ENCODE data around the gene ADSS1.
A peak's percentile ranks its signal among the peaks of the same experiment; 100 is the strongest.

The ADSS1 gene

DNA sequence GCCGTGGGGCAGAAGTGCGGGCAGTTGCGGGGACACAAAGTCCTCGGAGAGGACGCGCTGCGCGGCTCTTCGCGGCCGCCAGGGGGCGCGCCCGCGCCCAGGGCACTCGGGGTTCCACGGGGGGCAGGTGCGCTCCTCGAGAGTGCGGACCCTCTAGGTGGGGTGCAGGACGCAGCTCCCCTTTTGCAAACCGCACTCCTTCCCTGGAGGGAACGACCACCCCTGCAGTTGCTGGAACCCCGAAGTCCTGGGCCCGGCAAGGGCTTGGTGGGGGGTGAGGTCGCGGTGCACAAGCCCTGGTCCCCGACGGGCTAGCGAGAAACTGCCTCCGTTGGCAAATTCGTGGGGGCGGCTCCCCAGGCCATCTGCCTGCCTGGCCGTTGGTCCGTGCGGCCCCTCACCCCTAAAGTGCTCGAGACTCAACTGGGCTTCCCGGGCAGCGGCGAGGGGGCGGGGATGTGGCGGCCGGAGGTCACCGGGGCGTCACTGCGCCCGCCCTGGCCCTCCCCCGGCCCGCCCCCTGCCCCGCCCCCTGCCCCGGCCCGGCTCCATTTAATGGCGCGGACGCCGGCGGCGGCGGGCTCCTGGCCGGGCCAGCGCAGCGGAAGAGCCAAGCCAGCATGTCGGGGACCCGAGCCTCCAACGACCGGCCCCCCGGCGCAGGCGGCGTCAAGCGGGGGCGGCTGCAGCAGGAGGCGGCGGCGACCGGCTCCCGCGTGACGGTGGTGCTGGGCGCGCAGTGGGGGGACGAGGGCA, at the start of gene ADSS1:
TSS of gene ADSS1 (plus strand) at position 579 of the 756 bp plus-strand sequence. CDS start at position 621, 42 bp downstream.
- DNase-seq: peak; percentile 52

DNA sequence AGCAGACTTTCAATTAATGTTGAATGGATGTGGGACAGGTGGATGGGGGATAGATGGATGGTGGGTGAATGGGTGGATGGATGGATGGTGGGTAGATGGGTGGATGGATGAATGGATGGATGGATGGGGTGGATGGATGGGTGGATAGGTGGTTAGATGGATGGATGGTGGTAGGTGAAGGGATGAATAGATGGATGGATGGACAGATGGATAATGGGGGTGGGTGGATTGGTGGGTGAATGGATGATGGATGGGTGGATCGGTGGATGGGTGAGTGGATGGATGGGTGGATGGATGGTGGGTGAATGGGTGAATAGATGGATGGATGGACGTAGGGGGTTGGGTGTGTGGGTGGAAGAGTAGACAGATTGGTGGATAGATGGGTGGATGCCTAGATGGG, 48.6 kb upstream of the ADSS1 start:
- no peak for DNase-seq

DNA sequence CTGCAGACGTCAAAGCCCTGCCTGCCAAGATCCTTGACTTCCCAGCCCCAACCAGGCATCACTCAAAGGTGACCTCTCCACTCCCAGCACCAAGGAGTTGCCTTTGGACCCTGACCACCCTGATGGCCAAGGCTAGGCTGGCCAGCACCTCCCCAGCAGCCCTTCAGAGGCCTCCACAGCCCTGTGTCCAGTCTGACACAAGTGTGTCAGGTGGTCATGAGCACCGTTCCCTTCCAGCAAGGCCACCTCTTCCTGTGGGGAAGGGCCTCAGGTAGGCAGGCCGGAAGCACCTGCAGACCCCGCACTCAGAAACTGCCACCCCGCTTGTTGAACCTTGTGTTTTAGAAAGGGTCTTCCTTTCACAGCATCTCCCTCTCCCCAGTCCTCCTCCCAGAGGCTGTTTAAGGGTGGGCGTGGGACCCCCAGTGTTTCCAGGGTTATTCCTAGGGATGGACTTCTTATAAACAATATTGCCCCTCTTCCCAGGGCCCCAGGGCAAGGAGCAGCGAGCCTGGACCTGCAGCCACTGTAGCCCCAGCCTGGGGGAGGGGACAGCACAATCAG, 47.8 kb upstream of the ADSS1 start:
- no peak for DNase-seq

DNA sequence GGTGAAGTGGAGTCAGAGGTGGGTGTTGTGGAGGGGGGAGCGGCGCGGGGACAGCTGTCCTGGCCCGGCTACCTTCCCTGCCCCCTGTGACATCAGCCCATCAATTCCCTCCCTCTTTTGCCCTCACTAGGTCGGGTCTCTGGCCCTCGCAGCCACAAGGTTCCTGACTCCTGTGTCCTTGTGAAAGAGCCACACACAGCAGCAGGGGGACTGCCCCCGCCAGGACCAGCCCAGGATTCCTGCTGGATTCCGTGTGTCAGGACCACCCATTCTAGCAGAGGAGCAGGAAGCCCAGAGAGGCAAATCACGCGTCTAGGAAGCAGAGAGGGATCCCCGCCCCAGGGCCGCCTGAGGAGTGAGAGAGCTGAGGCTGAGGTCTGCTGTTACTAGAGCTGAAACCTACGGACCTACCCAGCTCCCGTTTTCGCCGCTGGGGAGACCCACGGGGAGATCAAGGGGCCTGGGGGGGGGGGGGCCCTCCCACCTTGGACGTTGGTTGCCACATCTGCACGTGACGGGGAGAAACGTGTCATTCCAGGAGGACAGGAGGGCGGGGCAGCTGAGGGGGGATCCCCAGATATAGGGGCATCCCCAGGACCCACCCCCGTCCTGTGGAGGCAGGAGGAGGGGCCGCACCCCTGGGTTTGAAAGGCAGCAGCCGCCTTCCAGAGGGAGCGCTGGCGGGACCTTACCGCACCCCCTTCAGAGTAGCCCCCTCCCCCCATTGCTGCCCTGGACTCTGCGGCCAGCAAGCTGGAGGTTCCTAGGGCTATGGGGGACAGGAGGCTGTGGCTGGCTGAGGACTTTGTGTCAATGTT, 47.1 kb upstream of the ADSS1 start:
- peak; percentile 66 for DNase-seq

DNA sequence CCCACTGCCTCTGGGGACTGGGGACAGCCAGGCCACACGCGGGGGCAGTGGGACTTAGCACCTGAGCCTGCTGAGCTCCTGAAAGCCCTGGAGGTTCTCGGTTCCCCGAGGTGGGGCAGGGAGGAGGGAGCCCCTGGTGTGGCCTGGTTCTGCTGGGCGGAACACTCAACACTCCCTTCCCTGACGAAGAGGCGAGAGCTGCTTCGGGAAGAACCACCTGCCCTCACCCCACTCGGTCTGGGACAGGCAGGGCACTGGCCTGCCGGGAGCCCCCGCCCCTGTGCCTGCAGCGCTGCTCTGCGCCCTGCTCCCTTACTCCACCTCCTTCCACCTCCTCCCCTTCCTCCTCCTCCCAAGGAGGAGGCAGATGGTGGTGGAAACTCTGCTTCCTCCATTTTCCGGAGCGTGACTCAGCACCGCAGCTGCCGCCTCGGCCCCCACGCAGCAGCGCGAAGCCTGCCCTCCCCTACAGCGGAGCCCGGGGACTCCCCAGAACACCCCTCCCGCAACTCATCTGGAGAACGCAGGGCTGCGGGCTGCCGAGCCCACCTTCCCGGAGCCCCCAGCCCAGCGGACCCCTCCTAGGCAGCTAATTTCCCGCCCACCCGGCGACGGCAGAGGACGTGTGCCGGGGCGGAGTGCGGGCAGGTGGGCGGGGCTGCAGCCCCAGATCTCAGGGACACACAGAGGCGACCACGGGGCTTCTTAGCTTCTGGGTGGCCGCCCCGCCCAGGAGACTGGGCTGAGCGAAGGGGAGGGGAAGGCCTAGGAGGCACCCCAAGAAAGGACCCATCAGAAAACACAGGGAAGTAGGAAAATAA, 46.3 kb upstream of the ADSS1 start:
- DNase-seq: peak; percentile 81

DNA sequence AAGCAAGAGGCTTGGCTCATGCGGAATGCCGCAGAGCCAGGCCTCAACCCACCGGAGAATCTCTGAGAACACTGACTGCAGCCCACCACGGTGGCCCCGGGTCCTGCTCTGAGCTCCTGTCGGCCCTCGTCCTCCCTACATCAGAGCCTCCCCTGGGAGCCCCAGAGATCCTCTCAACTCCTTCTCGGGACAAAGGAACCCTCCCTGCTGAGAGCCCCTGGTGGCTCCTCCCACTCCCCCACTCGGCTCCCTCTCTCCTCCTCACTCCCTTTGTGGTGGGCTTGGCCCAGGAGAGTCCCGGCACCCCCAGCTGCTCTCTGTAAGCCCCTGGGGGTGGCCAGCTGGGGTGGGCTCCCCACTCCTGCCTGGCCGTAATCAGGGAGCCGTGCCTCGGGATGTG, 45.7 kb upstream of the ADSS1 start:
- no peak for DNase-seq

DNA sequence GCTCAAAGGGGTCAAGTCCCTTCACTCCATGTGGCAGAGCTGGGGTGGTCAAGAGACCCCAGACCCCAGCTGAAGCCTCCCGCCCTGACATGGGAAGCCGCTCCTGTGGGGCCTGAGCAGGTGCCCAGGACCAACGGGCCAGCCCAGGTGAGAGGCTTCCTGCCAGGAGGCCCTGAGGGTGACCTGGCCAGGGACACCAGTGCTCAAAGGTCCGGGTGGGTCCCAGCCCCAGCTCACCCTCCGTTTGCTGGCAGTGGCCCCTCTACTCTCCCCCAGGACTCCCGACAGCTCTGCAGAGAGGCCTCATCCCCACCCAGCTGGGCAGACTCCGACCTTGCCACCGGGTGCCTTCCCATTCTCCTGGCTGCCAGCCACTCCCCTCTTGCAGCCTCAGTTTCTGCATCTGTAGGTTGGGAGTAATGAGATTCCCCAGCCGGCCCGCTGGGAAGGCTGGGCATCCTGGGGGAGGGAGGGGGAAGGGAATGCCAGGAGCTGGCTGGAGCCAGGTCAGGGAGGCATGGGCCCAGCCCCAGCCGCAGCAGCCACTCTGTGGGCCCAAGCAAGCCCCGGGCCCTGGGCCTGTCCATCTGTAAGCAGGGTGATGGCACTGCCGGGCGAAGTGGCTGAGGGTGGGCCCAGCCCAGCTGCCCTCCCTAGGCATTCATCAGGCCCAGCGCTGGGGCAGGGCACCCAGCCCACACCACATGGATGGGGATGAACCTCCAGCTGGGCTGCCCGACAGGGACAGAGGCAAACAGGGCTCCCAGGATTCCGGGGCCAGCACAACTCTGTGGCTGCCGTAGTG, 44.9 kb upstream of the ADSS1 start:
- no peak for DNase-seq

DNA sequence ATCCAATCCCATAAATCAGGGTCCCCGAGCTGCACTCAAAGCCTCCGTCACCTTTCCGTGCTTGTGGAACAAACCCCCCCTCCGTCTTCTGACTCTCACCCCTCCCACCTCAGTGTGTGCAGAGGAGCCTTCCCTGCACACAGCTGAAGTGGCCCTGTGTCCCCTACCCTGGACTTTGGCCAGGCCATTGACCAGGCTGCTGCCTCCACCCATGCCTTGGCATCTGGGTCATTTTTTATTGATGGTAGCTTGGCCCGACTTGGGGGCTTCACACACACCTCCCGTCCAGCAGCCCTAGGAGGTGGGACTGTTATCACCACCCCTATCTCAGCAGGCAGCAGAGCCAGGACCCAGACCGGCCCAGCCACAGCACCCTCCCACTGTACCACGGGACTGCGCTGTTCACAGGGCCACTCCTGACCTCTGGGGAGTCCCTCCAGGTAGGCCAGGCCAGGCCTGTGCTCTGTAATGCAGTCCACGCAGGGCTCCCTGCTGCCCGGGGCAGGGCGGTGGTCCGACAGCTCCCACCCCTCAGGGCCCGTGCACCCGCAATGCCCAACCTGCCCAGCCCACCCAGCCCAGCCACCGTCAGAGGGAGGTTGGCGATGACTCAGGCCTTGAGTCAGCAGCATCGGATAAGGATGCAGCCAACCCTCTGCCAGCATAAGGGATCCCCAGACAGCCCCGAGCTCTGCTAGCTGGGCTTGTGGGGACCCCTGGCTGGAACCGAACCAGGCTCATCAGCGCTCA, 43.8 kb upstream of the ADSS1 start:
- DNase-seq: no peak

DNA sequence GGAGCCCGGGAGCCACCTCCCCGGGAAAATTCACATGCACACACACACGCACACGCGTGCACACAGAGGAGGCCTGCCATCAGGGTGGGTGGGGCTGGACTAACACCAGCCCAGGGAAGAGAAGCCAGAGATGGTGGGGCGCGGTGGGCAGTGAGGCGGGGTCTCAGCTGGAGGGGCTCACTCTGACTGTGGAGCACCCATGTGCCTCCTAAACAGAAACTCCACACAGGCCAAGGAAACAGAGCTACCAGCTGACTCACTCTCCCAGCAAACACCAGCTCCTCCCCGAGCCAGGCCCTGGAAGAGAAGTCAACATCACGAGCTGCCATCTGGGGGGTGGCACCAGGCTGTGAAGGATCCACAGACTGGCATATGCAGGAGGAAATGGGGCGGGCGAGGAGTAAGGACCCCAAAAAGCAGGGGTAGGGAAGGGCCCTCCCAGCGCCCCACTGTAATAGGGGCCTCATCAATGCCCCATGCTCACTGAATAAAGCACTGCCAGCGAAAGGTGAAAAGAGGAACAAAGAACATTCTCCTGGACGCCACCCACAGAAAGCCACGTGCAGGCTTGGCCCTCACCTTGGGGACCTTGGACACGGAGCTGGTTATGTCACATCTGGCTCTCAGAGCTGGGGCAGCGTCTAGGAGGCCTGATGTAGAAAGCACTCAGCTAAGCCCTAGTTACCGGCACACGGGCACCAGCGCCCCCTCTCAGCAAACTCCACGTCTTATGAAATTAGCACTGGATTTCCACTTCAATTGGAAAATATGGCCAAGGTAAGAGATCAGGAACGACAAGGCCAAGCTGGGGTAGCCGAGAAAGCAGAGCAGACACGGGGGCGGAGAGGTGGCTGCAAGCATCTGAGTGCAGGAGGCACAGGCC, 43.0 kb upstream of the ADSS1 start:
- DNase-seq: no peak

DNA sequence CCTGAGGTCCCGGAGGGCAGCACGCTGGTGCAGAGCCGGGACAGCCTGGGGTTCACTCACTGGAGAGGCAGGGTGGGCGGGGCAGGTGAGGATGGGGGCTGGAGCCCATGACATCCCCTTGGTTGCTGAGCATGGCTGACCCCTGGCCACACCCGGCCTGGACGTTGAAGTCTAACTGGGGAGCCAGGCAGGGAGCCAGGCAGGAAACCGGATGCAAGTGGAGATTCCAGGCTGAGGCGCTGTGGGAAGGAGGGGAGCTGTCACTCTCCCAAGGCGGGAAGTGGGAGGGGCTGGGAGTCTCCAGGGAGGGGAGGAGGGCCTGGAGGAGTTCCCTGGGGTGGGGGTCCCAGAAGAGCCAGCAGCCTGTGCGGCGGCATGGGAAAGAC, 42.3 kb upstream of the ADSS1 start:
- no peak for DNase-seq

DNA sequence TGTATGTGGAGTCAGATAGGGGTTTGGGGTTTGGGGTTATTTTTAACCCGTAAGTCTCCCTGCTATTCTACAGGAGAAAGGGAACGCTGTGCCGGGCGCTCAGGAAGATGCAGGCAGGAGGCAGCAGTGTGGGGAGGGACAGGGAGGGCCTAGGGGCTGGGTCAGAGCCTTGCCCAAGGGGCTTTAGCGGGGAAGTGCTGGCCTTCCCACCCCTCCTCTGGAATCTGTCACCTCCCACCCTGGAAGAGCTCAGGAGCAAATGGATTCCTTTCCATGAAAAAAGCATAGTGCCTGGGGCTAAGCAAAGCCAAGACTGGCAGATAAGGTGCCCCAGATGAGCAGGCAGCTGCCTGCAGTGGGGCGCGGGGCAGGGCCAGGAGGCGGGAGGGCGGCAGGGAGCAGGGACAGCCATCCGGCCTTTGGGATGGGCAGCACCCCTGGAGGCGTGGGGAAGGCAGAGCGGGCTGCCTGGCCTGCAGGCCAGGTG, 41.9 kb upstream of the ADSS1 start:
- DNase-seq: no peak

DNA sequence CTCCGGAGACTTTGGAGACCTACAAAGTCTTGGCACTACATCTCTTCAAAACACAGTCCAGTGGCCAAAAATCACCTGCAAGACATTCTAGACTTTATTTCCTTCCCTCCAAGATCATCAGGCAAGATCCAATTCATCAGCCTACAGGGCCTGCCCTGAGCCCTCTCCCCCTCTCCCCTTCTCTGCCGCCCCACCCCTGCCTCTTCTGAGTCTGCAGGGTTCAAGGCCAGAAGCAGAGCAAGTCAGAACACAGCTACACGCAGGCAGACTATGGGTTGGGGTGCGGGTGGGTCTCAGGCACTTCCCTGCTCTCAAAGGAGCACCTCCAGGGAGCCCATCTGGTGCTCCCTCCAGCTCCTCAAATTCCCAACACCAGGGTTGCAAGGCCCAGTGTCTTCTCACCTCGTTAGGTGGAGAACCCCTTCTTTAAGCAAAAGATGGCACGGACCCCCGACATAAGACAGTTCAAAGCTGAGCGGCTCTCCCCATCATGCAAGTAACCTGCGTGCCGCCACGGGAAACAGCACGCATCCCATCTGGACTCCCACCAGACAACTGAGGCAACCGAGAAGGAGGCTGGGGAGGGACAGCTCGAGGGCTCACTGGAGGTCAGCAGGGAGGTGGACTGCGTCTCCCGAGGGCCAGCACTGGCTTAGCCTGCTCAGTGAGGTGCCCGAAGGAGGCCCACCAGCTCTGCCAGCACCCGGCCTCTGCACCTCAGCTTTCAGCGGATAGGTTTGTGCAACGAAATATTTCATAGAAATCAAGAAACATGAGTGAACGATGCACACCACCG, 40.2 kb upstream of the ADSS1 start:
- no peak for DNase-seq

DNA sequence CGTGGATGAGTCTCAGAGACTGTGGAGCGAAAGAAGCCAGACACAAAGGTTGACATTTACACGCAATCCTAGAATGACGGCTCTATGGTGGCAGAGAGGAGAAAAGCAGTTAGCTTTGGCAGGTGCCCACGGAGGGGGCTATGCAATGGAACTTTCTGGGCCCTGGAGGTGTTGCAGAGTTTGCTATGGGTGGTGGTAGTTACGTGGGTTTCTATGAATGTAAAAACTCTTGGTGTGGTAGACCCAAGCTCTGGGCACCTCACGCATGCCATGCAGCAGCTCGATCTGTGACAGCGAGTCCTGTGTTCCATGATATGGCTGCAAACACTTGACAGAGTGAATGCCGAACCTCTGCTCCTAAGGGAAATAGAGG, 39.6 kb upstream of the ADSS1 start:
- no peak for DNase-seq

DNA sequence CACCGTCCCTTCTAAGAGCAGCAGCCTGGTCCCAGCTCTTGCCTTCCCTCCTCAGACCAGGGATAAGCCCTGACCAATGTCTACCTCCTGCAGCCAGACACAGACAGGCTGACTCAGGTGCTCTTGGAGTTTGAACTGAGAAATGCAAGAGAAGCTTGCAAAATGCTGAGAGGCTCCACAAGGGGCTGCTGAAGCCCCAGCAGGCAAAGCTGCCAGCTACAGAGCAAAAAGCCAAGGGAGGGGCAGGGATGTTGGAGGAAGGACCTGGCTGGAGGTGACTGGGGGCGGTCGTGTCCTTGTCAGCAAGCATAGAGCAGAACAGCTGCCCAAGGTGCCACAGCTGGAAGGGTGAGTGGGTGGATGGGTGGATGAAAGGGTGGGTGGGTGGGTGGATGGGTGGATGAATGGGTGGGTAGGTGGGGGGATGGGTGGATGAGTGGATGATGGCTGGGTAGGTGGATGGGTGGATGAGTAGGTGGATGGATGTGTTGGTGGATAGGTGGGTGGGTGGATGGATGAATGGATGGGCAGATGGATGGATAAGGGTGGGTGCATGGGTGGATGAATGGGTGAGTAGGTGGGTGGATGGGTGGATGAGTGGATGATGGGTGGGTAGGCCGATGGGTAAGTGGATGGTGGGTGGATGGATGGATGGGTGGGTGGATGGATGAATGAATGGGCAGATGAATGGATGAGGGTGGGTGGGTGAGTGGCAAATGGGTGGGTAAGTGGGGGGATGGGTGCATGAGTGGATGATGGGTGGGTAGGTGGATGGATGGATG, 38.6 kb upstream of the ADSS1 start:
- no peak for DNase-seq

DNA sequence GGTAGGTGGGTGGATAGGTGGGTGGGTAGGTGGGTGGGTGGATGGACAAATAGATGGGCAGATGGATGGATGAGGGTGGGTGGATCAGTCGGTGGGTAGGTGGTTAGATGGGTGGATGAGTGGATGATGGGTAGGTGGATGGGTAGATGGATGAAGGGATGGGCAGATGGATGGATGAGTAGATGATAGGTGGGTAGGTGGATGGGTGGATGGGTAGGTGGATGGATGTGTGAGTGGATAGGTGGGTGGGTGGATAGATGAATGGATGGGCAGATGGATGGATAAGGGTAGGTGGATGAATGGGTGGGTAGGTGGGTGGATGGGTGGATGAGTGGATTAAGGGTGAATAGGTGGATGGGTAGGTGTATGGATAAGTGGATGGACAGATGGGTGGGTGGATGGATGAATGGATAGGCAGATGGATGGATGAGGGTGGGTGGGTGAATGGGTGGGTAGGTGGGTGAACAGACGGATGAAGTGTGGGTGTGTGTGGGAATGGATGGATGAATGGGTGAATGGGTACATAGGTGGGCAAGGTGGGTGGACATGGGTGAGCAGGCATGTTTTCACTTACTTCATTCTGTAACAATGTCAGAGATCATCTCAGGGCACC, 37.9 kb upstream of the ADSS1 start:
- no peak for DNase-seq

DNA sequence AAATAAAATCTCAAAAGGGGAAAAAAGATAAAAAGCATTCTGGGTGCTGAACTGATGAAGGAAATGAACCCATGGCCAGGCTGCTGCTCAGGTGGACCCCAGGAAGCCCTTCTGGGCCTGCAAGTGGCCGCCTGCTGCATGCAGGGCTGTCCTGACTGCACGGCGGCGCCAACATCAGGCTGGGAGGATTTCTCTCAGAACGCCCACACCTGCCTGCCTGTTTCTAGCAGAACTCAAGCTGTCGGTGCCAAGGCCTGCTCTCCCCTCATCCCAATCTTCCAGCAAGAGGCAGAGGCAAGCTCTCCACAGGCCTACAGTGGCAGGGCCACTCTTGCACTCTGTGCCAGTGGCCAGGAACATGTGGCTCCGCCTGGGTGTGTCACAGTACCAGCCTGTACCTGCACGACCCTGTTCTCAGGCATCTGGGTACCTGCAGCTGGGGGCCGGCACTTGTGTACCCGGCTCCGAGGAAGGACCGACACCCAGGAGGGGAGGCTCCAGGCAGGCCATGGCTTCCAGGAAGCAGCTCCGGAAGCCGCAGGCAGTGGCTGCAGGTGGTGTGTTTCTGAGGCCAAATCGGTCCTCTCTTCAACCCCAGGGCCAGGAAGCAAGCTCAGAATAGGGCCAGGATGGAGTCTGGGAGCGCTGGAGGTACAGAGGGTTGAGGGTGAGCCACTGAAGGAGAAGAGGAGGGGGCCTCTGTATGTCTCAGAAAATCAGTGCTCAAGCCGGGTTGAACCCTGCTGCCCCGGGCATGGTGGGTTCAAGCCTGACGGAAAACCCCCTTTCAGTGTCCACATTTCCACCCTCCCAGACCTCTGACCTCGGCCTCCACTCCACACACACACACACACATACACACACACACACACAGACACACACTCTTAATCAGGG, 37.2 kb upstream of the ADSS1 start:
- DNase-seq: peak; percentile 42
